ENCODE results near the gene NINL. TPM values are rescaled to one million over a fixed set of nuclear protein-coding genes. Genes with fewer than 3 reads are reported as not detected.
A peak's percentile ranks its signal among the peaks of the same experiment; 100 is the strongest.

Gene NINL
- total RNA-seq, 4 donors from 2014 or later = 3.1 to 9.7 (median 5.7) TPM

GRCh38 chr20:25548613-25549086 lies 36.7 kb downstream of the NINL start:
- intact Hi-C loops (cut with DNase I; ENCODE audit: low total_unique reads) = no loop called here
- Histone ChIP-seq H3K27me3 (no peaks in the 10 kb centered on the region), H3K27ac (peak overlapping the region in 1 of 4 donors; percentile 30), H3K4me1 (peaks cover 12 to 29% (median 17%) of the 10 kb centered on the region in 4 donors), H3K36me3 (no peaks in the 10 kb centered on the region), H3K4me3 (no peak overlapping the region), H3K9me3 (no peaks in the 10 kb centered on the region)
- in situ Hi-C loops (cut with MboI; ENCODE audit: low pct_ligation_motif_present in 1 of 4, low pct_unique_long_range_greater_than_20kb in 1 of 4, low sequenced_read_pairs in 3 of 4) = no loop called here
- no peak for TF ChIP-seq EP300 (IDR thresholded peaks at IDR 0.05; ENCODE audit: low read depth)
- TF ChIP-seq POLR2AphosphoS5 (IDR thresholded peaks at IDR 0.05) = no peak
- no peak for TF ChIP-seq CTCF (IDR thresholded peaks at IDR 0.05)
- no peak for TF ChIP-seq POLR2A (IDR thresholded peaks at IDR 0.05)
- DNase-seq = no peak
- WGBS, 2 donors (ENCODE audit: low coverage in 1 of 2) = 75% methylated on average over 14 of the region's 14 CpGs; no CpG with 5 or more reads in 1 of the 2 donors

- H3K27me3 ChIP-seq = no peaks in the 10 kb centered on the region
- H3K27ac ChIP-seq = peak overlapping the region in 1 of 4 donors; percentile 30
- H3K36me3 ChIP-seq = no peaks in the 10 kb centered on the region
- 50% methylated on average over 3 of the region's 3 CpGs; no CpG with 5 or more reads in 1 of the 2 donors for WGBS, 2 donors (ENCODE audit: low coverage in 1 of 2)
- H3K4me1 ChIP-seq = peaks cover 12 to 26% (median 16%) of the 10 kb centered on the region in 4 donors
- H3K9me3 ChIP-seq = no peaks in the 10 kb centered on the region
- in situ Hi-C loops (cut with MboI; ENCODE audit: low pct_ligation_motif_present in 1 of 4, low pct_unique_long_range_greater_than_20kb in 1 of 4, low sequenced_read_pairs in 3 of 4) = no loop called here
- no peak for DNase-seq
- no peak for TF ChIP-seq CTCF (IDR thresholded peaks at IDR 0.05)
- no peak for TF ChIP-seq POLR2A (IDR thresholded peaks at IDR 0.05)
- TF ChIP-seq POLR2AphosphoS5 (IDR thresholded peaks at IDR 0.05) = no peak
- no peak for TF ChIP-seq EP300 (IDR thresholded peaks at IDR 0.05; ENCODE audit: low read depth)
- no peak overlapping the region for H3K4me3 ChIP-seq
- intact Hi-C loops (cut with DNase I; ENCODE audit: low total_unique reads) = no loop called here
These were observed 37.3 kb downstream of the NINL start for GRCh38 chr20:25547999-25548398.

GRCh38 chr20:25547063-25547462 lies 38.3 kb downstream of the NINL start:
- intact Hi-C loops (cut with DNase I; ENCODE audit: low total_unique reads) (no loop called here), in situ Hi-C loops (cut with MboI; ENCODE audit: low pct_ligation_motif_present in 1 of 4, low pct_unique_long_range_greater_than_20kb in 1 of 4, low sequenced_read_pairs in 3 of 4) (no loop called here)
- WGBS, 2 donors (ENCODE audit: low coverage in 1 of 2) = 69% methylated on average over 4 of the region's 4 CpGs; no CpG with 5 or more reads in 1 of the 2 donors
- no peak overlapping the region for H3K27ac ChIP-seq
- no peaks in the 10 kb centered on the region for H3K9me3 ChIP-seq
- no peaks in the 10 kb centered on the region for H3K27me3 ChIP-seq
- H3K4me3 ChIP-seq = no peak overlapping the region
- H3K36me3 ChIP-seq = no peaks in the 10 kb centered on the region
- DNase-seq = no peak
- TF ChIP-seq POLR2AphosphoS5 (IDR thresholded peaks at IDR 0.05) (no peak), POLR2A (IDR thresholded peaks at IDR 0.05) (no peak), CTCF (IDR thresholded peaks at IDR 0.05) (no peak), EP300 (IDR thresholded peaks at IDR 0.05; ENCODE audit: low read depth) (no peak)
- peaks cover 13 to 29% (median 18%) of the 10 kb centered on the region in 4 donors for H3K4me1 ChIP-seq

- Histone ChIP-seq H3K36me3 (no peaks in the 10 kb centered on the region), H3K27ac (no peak overlapping the region), H3K4me1 (peaks cover 13 to 26% (median 20%) of the 10 kb centered on the region in 4 donors), H3K27me3 (no peaks in the 10 kb centered on the region), H3K9me3 (no peaks in the 10 kb centered on the region), H3K4me3 (no peak overlapping the region)
- intact Hi-C loops (cut with DNase I; ENCODE audit: low total_unique reads) (no loop called here), in situ Hi-C loops (cut with MboI; ENCODE audit: low pct_ligation_motif_present in 1 of 4, low pct_unique_long_range_greater_than_20kb in 1 of 4, low sequenced_read_pairs in 3 of 4) (no loop called here)
- 69 to 100% methylated on average over 1 to 4 of the region's 4 CpGs for WGBS, 2 donors (ENCODE audit: low coverage in 1 of 2)
- DNase-seq = no peak
- no peak for TF ChIP-seq POLR2A (IDR thresholded peaks at IDR 0.05)
- TF ChIP-seq EP300 (IDR thresholded peaks at IDR 0.05; ENCODE audit: low read depth) = no peak
- TF ChIP-seq CTCF (IDR thresholded peaks at IDR 0.05) = no peak
- TF ChIP-seq POLR2AphosphoS5 (IDR thresholded peaks at IDR 0.05) = no peak
These were observed 39.3 kb downstream of the NINL start for GRCh38 chr20:25546048-25546447.
